HepG2 (cell line): ENCODE results near the gene CISH. TPM values are rescaled to one million over a fixed set of nuclear protein-coding genes. Genes with fewer than 3 reads are reported as not detected.

ENCODE experiments used
- ATAC-seq: fragments of 200-7000 bp; cut with Tn5 transposase; 3 replicates; pipeline ENCODE4 v1.9.1; 2020; ENCODE audit warnings: mild to moderate bottlenecking, moderate library complexity
- BruUV-seq: library from RNA; stranded (reverse); fragments of 400-500 nt; replicated peaks from 2 replicates; lab custom pipeline; 2021; lab: Mats Ljungman, UMichigan
- CTCF ChIA-PET: fragments of 300-600 bp; formaldehyde crosslinking; extraction: SDS; loops from one replicate; lab custom pipeline; 2021; ENCODE audit warnings: low total read pairs, inconsistent platforms, low intra/inter-chr PET ratio; lab: Yijun Ruan, JAX
- POLR2A ChIA-PET: fragments of 350-600 bp; sonication (Branson Sonifier 250); formaldehyde crosslinking; loops from one replicate; lab custom pipeline; 2020; ENCODE audit warnings: antibody characterized with exemption, inconsistent platforms; lab: Yijun Ruan, JAX
- DNase-seq: peaks from one replicate; pipeline ENCODE4 v3.0.0-alpha.2; 2015; ENCODE audit warnings: low spot score
- FAIRE-seq: peaks from 3 replicates; lab custom pipeline; 2011; peaks lifted over from hg19 to GRCh38; lab: Jason Lieb, UNC
- H2AFZ ChIP-seq: one replicate; pipeline ENCODE4 v1.6.1; 2011; ENCODE audit warnings: low read length, inconsistent platforms
- H3K27ac ChIP-seq: fragments of 300-600 bp; 3 replicates; pipeline ENCODE4 v1.8.0; 2011; ENCODE audit warnings: mixed run types, mild to moderate bottlenecking, mixed read lengths, low read length, inconsistent platforms; ENCODE audit not compliant: insufficient read depth; ENCODE audit errors: extremely low read length
- H3K27me3 ChIP-seq, 2 experiments: fragments of 200-600 bp in 1 of 2; 2 replicates in 1 of 2; 3 replicates in 1 of 2; pipeline versions ENCODE4 v1.6.0 to v1.8.0; 2011; ENCODE audit warnings: low read length in 2 of 2, mild to moderate bottlenecking in 2 of 2, moderate library complexity in 2 of 2, inconsistent platforms in 1 of 2; ENCODE audit not compliant: insufficient read depth in 2 of 2, control insufficient read depth in 1 of 2
- H3K36me3 ChIP-seq, 2 experiments: fragments of 200-600 bp in 1 of 2; replicated peaks in 1 of 2; 2 replicates in 1 of 2; 3 replicates in 1 of 2; pipeline versions ENCODE4 v1.5.1 to v1.8.0; 2011; ENCODE audit warnings: low read length in 2 of 2, inconsistent platforms in 1 of 2; ENCODE audit not compliant: insufficient read depth in 2 of 2, control insufficient read depth in 1 of 2
- H3K4me1 ChIP-seq: 2 replicates; pipeline ENCODE4 v1.5.1; 2012; ENCODE audit warnings: low read length, inconsistent platforms; ENCODE audit not compliant: insufficient read depth
- H3K4me2 ChIP-seq: 2 replicates; pipeline ENCODE4 v1.6.0; 2011; ENCODE audit warnings: low read depth, low read length, inconsistent platforms
- H3K4me3 ChIP-seq, 3 experiments: fragments of 200-600 bp in 1 of 3; sonication (generic), shearing (Covaris generic) in 1 of 3; replicated peaks in 1 of 3; 2 replicates each; pipeline ENCODE4 v1.5.1; 2011 to 2016; ENCODE audit warnings: low read length in 3 of 3, inconsistent platforms in 2 of 3, low read depth in 2 of 3, mild to moderate bottlenecking in 2 of 3, control low read depth in 1 of 3, mixed read lengths in 1 of 3; ENCODE audit not compliant: insufficient read depth in 1 of 3
- H3K79me2 ChIP-seq: one replicate; pipeline ENCODE4 v1.6.1; 2011; ENCODE audit warnings: low read length, inconsistent platforms; ENCODE audit not compliant: insufficient read depth
- H3K9ac ChIP-seq: 2 replicates; pipeline ENCODE4 v1.6.0; 2011; ENCODE audit warnings: mild to moderate bottlenecking, low read depth, low read length, inconsistent platforms; ENCODE audit not compliant: insufficient read depth
- H3K9me3 ChIP-seq: 2 replicates; pipeline ENCODE4 v1.5.1; 2012; ENCODE audit warnings: mild to moderate bottlenecking, low read length
- H4K20me1 ChIP-seq: 2 replicates; pipeline ENCODE4 v1.6.0; 2011; ENCODE audit warnings: inconsistent platforms, mild to moderate bottlenecking, low read length, moderate library complexity; ENCODE audit not compliant: insufficient read depth
- ELF1 ChIP-seq: sonication (generic); formaldehyde crosslinking; IDR thresholded peaks from 2 replicates; pipeline ENCODE4 v1.4.0; 2020; ENCODE audit warnings: missing genetic modification reagents
- KDM4B ChIP-seq: sonication (generic); formaldehyde crosslinking; IDR thresholded peaks from 2 replicates; pipeline ENCODE4 v1.4.0; 2020; ENCODE audit warnings: missing genetic modification reagents
- MYNN ChIP-seq: sonication (generic); formaldehyde crosslinking; IDR thresholded peaks from 2 replicates; pipeline ENCODE4 v1.4.0; 2020; ENCODE audit warnings: mild to moderate bottlenecking, low read depth, missing genetic modification reagents
- NFE2 ChIP-seq: sonication (generic); formaldehyde crosslinking; IDR thresholded peaks from 2 replicates; pipeline ENCODE4 v1.4.0; 2020; ENCODE audit warnings: missing genetic modification reagents
- SCMH1 ChIP-seq: sonication (generic); formaldehyde crosslinking; IDR thresholded peaks from 2 replicates; pipeline ENCODE4 v1.9.0; 2021; ENCODE audit warnings: missing genetic modification reagents, mild to moderate bottlenecking, borderline replicate concordance
- SIN3A ChIP-seq: IDR thresholded peaks from 2 replicates; pipeline ENCODE4 v1.6.1; 2011; ENCODE audit warnings: low read depth, mild to moderate bottlenecking, control low read depth, low read length, borderline replicate concordance
- TMF1 ChIP-seq: sonication (generic); formaldehyde crosslinking; IDR thresholded peaks from 2 replicates; pipeline ENCODE4 v1.8.1; 2022; ENCODE audit warnings: low read depth, missing genetic modification reagents
- ZNF678 ChIP-seq: sonication (generic); formaldehyde crosslinking; IDR thresholded peaks from 2 replicates; pipeline ENCODE4 v1.4.0; 2020; ENCODE audit warnings: mild to moderate bottlenecking, missing genetic modification reagents
- ZNF713 ChIP-seq: sonication (generic); formaldehyde crosslinking; IDR thresholded peaks from 2 replicates; pipeline ENCODE4 v1.4.0; 2020; ENCODE audit warnings: mild to moderate bottlenecking, missing genetic modification reagents
- ZSCAN25 ChIP-seq: sonication (generic); formaldehyde crosslinking; IDR thresholded peaks from 2 replicates; pipeline ENCODE4 v1.8.0; 2022; ENCODE audit warnings: mild to moderate bottlenecking, missing genetic modification reagents
- WGBS: methylation state at CpG from one replicate; pipeline ENCODE4 v1.1.6; 2017; ENCODE audit warnings: low lambda C conversion rate; 5-methylcytosine and 5-hydroxymethylcytosine counted together
- in situ Hi-C: cut with HindIII; loops from 2 replicates; pipeline ENCODE4 v1.10.0; 2017; ENCODE audit warnings: low pct_unique_long_range_greater_than_20kb; ENCODE audit not compliant: extremely low pct_ligation_motif_present
- intact Hi-C: fragments of 100-400 bp; cut with micrococcal nuclease; formaldehyde crosslinking; loops from one replicate; pipeline ENCODE4 v1.10.0; 2022; ENCODE audit not compliant: unreplicated experiment
- polyA plus RNA-seq, 8 experiments: library from polyadenylated mRNA; depleted of rRNA in 3 of 8; stranded (reverse) in 7 of 8; unstranded in 1 of 8; fragments of >200 nt; fragmentation: Illumina TruSeq in 4 of 8; extraction: Trizol in 4 of 8; gene quantifications; 2 replicates each; pipeline versions ENCODE4 v1.2.1 to v1.2.3, GENCODE V29; 2011 to 2016; ENCODE audit warnings: low read depth in 4 of 8, missing spikeins in 1 of 8, mixed read lengths in 1 of 8; ENCODE audit not compliant: insufficient read depth in 1 of 8
- total RNA-seq, 5 experiments: library from RNA; depleted of rRNA; stranded (reverse); fragments of >200 nt; fragmentation: Illumina TruSeq; extraction: Trizol; gene quantifications; 2 replicates each; pipeline ENCODE4 v1.2.3, GENCODE V29; 2016; ENCODE audit warnings: low read depth in 1 of 5
- TF ChIP-seq, protein P1 (sequence below): sonication (generic); formaldehyde crosslinking; IDR thresholded peaks from 2 replicates; pipeline ENCODE4 v1.4.0; 2020; ENCODE audit warnings: low read depth, missing genetic modification reagents
- TF ChIP-seq, protein P2 (sequence below): sonication (generic); formaldehyde crosslinking; IDR thresholded peaks from 2 replicates; pipeline ENCODE4 v1.8.1; 2023; ENCODE audit warnings: mild to moderate bottlenecking, inconsistent platforms, moderate library complexity, missing genetic modification reagents, borderline replicate concordance
- TF ChIP-seq, protein P3 (sequence below): sonication (generic); formaldehyde crosslinking; IDR thresholded peaks from 2 replicates; pipeline ENCODE4 v1.5.0; 2020; ENCODE audit warnings: missing genetic modification reagents
- TF ChIP-seq, protein P4 (sequence below): sonication (generic); formaldehyde crosslinking; IDR thresholded peaks from 2 replicates; pipeline ENCODE4 v1.4.0; 2020; ENCODE audit warnings: missing genetic modification reagents, mild to moderate bottlenecking, borderline replicate concordance
- TF ChIP-seq, protein P5 (sequence below): sonication (generic); formaldehyde crosslinking; IDR thresholded peaks from 2 replicates; pipeline ENCODE4 v1.4.0; 2020; ENCODE audit warnings: mild to moderate bottlenecking, missing genetic modification reagents
- TF ChIP-seq, protein P6 (sequence below): sonication (generic); formaldehyde crosslinking; IDR thresholded peaks from 2 replicates; pipeline ENCODE4 v1.4.0; 2020; ENCODE audit warnings: mild to moderate bottlenecking, missing genetic modification reagents

Gene CISH
- total and polyA plus RNA-seq, 2 of the 13 experiments (the other 11 are each of a cell fraction or from before 2014, with no cell fraction given): 0.91 to 1.5 TPM

DNA sequence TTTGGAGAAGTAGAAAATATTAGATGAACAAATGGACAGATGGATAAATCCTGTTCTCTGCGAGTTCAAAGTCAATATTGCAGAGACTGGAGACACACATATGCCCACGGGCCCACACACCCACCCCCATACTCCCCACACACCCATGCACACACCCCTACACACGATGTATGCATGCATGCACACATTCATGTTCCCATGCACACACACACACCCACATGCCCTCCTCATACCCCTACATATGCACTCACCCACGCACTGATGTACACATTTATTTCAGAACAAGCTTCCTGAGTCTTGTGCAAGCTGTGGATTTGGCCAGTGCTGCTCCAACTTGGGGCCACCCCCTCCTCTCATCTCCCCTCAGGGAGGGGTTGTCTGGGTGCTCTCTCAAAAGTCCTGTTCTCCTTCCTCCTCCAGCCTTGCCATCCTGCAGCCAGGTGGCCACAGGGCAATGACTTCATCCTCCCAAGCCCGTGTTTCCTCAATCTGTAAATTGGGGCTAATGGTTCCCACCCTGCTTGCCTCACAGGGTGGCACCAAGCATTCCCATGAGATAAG is 21.7 kb upstream of the CISH start (continued):
- no peak for TF ChIP-seq SCMH1 (CRISPR knock-in tag)
- TF ChIP-seq, protein P1, sequence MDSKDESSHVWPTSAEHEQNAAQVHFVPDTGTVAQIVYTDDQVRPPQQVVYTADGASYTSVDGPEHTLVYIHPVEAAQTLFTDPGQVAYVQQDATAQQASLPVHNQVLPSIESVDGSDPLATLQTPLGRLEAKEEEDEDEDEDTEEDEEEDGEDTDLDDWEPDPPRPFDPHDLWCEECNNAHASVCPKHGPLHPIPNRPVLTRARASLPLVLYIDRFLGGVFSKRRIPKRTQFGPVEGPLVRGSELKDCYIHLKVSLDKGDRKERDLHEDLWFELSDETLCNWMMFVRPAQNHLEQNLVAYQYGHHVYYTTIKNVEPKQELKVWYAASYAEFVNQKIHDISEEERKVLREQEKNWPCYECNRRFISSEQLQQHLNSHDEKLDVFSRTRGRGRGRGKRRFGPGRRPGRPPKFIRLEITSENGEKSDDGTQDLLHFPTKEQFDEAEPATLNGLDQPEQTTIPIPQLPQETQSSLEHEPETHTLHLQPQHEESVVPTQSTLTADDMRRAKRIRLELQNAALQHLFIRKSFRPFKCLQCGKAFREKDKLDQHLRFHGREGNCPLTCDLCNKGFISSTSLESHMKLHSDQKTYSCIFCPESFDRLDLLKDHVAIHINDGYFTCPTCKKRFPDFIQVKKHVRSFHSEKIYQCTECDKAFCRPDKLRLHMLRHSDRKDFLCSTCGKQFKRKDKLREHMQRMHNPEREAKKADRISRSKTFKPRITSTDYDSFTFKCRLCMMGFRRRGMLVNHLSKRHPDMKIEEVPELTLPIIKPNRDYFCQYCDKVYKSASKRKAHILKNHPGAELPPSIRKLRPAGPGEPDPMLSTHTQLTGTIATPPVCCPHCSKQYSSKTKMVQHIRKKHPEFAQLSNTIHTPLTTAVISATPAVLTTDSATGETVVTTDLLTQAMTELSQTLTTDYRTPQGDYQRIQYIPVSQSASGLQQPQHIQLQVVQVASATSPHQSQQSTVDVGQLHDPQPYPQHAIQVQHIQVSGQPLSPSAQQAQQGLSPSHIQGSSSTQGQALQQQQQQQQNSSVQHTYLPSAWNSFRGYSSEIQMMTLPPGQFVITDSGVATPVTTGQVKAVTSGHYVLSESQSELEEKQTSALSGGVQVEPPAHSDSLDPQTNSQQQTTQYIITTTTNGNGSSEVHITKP (CRISPR knock-in tag): no peak
- TF ChIP-seq KDM4B (CRISPR knock-in tag): no peak
- TF ChIP-seq, protein P2, sequence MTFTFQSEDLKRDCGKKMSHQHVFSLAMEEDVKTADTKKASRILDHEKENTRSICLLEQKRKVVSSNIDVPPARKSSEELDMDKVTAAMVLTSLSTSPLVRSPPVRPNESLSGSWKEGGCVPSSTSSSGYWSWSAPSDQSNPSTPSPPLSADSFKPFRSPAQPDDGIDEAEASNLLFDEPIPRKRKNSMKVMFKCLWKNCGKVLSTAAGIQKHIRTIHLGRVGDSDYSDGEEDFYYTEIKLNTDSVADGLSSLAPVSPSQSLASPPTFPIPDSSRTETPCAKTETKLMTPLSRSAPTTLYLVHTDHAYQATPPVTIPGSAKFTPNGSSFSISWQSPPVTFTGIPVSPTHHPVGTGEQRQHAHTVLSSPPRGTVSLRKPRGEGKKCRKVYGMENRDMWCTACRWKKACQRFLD (CRISPR knock-in tag): no peak
- TF ChIP-seq TMF1 (CRISPR knock-in tag): no peak
- TF ChIP-seq, all 625 proteins: peak for 0

DNA sequence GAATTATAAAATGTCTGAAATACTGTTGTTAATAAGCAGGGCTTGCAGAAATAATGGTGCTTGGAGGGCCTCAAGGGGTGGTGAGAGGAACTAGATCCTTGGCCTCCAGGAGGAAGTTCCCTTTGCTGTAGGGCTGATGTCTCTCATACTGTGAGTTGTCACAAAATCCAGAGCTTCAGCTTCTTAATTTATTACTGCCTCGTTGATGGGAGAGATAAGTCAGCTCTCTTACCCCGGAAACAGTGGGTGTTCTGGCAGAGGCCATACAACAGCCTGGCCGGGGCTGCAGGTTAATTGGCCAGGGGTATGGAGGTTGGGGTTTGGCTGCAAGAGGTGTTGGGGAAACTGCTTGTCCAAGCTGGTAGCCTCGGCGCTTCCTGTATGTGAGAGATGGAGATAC is 20.9 kb upstream of the CISH start:
- ChIA-PET POLR2A (no interaction called here), CTCF (no interaction called here)
- Histone ChIP-seq H3K4me2 (no peak overlapping the region), H3K4me1 (no peaks in the 10 kb centered on the region), H3K9me3 (no peaks in the 10 kb centered on the region), H3K9ac (no peak overlapping the region), H2AFZ (no peak overlapping the region), H3K4me3 (no peak overlapping the region), H3K27me3 (no peaks in the 10 kb centered on the region), H3K79me2 (no peaks in the 10 kb centered on the region), H3K27ac (no peak overlapping the region), H4K20me1 (no peaks in the 10 kb centered on the region), H3K36me3 (peaks cover 0 to 8% of the 10 kb centered on the region in 2 experiments; a peak in 2 of 5 replicates)
- ATAC-seq (no peak), DNase-seq (no peak), FAIRE-seq (no peak)
- BruUV-seq: no TSS peak
- intact Hi-C loops: no loop called here
- in situ Hi-C loops: no loop called here
- 94% methylated on average over 5 of the region's 5 CpGs for WGBS
- TF ChIP-seq, protein P3, sequence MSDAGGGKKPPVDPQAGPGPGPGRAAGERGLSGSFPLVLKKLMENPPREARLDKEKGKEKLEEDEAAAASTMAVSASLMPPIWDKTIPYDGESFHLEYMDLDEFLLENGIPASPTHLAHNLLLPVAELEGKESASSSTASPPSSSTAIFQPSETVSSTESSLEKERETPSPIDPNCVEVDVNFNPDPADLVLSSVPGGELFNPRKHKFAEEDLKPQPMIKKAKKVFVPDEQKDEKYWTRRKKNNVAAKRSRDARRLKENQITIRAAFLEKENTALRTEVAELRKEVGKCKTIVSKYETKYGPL (CRISPR knock-in tag): no peak
- TF ChIP-seq, protein P4, sequence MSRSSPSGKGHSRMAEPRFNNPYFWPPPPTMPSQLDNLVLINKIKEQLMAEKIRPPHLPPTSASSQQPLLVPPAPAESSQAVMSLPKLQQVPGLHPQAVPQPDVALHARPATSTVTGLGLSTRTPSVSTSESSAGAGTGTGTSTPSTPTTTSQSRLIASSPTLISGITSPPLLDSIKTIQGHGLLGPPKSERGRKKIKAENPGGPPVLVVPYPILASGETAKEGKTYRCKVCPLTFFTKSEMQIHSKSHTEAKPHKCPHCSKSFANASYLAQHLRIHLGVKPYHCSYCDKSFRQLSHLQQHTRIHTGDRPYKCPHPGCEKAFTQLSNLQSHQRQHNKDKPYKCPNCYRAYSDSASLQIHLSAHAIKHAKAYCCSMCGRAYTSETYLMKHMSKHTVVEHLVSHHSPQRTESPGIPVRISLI (CRISPR knock-in tag): no peak
- TF ChIP-seq TMF1 (CRISPR knock-in tag) (no peak), MYNN (CRISPR knock-in tag) (no peak), ZNF713 (CRISPR knock-in tag) (no peak), ELF1 (CRISPR knock-in tag) (no peak), NFE2 (CRISPR knock-in tag) (no peak), SIN3A (no peak), ZNF678 (CRISPR knock-in tag) (no peak), ZSCAN25 (CRISPR knock-in tag) (no peak)
- TF ChIP-seq, protein P5, sequence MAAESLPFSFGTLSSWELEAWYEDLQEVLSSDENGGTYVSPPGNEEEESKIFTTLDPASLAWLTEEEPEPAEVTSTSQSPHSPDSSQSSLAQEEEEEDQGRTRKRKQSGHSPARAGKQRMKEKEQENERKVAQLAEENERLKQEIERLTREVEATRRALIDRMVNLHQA (CRISPR knock-in tag): no peak
- TF ChIP-seq, protein P6, sequence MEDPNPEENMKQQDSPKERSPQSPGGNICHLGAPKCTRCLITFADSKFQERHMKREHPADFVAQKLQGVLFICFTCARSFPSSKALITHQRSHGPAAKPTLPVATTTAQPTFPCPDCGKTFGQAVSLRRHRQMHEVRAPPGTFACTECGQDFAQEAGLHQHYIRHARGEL (CRISPR knock-in tag): no peak
